ENCODE results near the gene CDH4. TPM values are rescaled to one million over a fixed set of nuclear protein-coding genes. Genes with fewer than 3 reads are reported as not detected.

The CDH4 gene
- total and polyA plus RNA-seq, 2 donors from 2014 or later, result 1.1 TPM; not detected in 1

DNA sequence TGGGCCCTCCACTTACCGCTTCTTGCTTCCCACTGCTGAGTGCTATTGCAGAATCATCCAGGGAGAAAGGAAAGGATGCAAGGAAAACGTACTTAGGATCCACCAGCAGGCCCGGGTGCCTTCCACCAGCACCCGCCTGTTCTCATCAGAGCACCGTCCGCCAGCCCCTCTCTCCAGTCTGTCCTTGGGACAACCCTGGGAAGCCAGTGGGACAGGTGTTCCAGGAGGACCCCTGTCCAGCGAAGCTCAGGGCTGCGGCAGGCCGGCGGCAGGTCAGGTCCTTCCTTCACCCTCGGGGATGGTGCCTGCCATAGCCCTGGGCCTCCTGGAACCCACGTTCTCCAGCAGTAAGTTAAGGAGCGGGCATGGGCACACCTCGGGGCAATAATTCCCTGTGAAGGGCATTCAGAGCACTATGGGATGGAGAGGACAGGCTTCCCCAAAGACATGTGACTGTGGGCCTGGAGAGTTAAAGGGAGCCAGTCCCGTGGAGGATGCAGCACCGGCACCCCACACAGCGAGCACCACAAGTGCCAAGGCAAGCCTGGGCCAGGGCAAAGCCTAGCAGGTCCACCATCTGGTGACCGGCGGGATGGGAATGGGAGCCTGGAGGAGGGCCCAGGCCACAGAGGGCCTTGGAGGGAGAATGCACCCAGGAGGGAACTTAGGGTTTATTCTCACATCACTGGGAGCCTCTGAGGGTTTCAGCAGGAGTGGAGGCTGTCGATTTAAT is 416.9 kb downstream of the CDH4 start:
- no peak overlapping the region for H3K4me3 ChIP-seq (ENCODE audit: low read length in 3 of 3)
- no peaks in the 10 kb centered on the region for H3K36me3 ChIP-seq (ENCODE audit: control insufficient read depth in 2 of 3, insufficient read depth in 3 of 3, low read length in 3 of 3)
- H3K9ac ChIP-seq (ENCODE audit: low read length in 3 of 3), result no peak overlapping the region
- no peak for DNase-seq
- no peak overlapping the region for H3K27ac ChIP-seq (ENCODE audit: low read depth in 2 of 2, low read length in 2 of 2)
- intact Hi-C loops (cut with DNase I), result no loop called here
- H3K27me3 ChIP-seq (ENCODE audit: control insufficient read depth, insufficient read depth, low read length), result no peaks in the 10 kb centered on the region
- TF ChIP-seq, protein P1, sequence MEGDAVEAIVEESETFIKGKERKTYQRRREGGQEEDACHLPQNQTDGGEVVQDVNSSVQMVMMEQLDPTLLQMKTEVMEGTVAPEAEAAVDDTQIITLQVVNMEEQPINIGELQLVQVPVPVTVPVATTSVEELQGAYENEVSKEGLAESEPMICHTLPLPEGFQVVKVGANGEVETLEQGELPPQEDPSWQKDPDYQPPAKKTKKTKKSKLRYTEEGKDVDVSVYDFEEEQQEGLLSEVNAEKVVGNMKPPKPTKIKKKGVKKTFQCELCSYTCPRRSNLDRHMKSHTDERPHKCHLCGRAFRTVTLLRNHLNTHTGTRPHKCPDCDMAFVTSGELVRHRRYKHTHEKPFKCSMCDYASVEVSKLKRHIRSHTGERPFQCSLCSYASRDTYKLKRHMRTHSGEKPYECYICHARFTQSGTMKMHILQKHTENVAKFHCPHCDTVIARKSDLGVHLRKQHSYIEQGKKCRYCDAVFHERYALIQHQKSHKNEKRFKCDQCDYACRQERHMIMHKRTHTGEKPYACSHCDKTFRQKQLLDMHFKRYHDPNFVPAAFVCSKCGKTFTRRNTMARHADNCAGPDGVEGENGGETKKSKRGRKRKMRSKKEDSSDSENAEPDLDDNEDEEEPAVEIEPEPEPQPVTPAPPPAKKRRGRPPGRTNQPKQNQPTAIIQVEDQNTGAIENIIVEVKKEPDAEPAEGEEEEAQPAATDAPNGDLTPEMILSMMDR (IDR thresholded peaks at IDR 0.05; ENCODE audit: borderline replicate concordance, extremely low read depth, insufficient read depth), result no peak
- H3K4me1 ChIP-seq (ENCODE audit: control insufficient read depth in 2 of 3, insufficient read depth in 2 of 3, low read depth in 1 of 3, low read length in 3 of 3), result no peaks in the 10 kb centered on the region
- no peaks in the 10 kb centered on the region for H3K9me3 ChIP-seq (ENCODE audit: control insufficient read depth in 2 of 3, insufficient read depth in 1 of 3, low read length in 3 of 3)
- FAIRE-seq, result no peak

DNA sequence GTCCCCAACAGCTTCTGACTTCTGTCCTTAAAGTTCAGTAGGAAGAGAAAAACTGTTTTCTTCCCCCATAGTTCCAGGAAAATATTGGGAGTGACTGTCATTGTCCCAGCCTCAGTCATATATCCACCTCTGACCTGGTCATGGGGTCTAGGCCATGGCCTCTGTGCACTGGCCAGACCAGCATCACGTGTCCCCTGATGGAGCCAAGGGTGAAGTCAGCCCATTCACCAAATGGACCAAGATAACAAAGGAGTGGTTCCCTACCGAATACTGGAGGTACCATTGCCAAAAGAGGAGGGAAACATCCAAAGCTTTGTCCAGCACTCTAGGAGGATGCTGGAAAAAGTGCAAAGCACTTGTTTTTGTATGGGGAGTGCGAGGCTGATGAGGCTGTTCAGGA is 418.2 kb downstream of the CDH4 start:
- H3K4me1 ChIP-seq (ENCODE audit: control insufficient read depth in 2 of 3, insufficient read depth in 2 of 3, low read depth in 1 of 3, low read length in 3 of 3), result no peaks in the 10 kb centered on the region
- no peak overlapping the region for H3K27ac ChIP-seq (ENCODE audit: low read depth in 2 of 2, low read length in 2 of 2)
- H3K36me3 ChIP-seq (ENCODE audit: control insufficient read depth in 2 of 3, insufficient read depth in 3 of 3, low read length in 3 of 3), result no peaks in the 10 kb centered on the region
- TF ChIP-seq, protein P1 (IDR thresholded peaks at IDR 0.05; ENCODE audit: borderline replicate concordance, extremely low read depth, insufficient read depth), result no peak
- FAIRE-seq (no peak), DNase-seq (no peak)
- no peaks in the 10 kb centered on the region for H3K9me3 ChIP-seq (ENCODE audit: control insufficient read depth in 2 of 3, insufficient read depth in 1 of 3, low read length in 3 of 3)
- intact Hi-C loops (cut with DNase I), result no loop called here
- no peak overlapping the region for H3K4me3 ChIP-seq (ENCODE audit: low read length in 3 of 3)
- no peaks in the 10 kb centered on the region for H3K27me3 ChIP-seq (ENCODE audit: control insufficient read depth, insufficient read depth, low read length)
- no peak overlapping the region for H3K9ac ChIP-seq (ENCODE audit: low read length in 3 of 3)

DNA sequence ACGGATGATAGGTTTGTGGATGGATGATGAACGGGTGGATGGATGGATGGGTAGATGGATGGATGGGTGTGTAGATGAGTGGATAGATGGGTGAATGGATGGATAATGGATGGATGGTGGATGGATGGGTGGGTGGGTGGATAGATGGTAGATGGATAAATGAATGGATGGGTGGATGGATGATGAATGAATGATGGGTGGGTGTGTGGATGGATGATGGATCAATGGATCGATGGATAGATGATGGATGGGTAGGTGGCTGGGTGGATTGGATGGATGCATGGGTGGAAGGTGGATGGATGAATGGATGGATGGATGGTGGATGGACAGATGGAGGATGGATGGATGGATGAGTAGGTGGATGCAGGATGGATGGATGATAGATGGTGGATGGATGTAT is 419.5 kb downstream of the CDH4 start:
- no peaks in the 10 kb centered on the region for H3K27me3 ChIP-seq (ENCODE audit: control insufficient read depth, insufficient read depth, low read length)
- TF ChIP-seq, protein P1 (IDR thresholded peaks at IDR 0.05; ENCODE audit: borderline replicate concordance, extremely low read depth, insufficient read depth), result no peak
- no peaks in the 10 kb centered on the region for H3K9me3 ChIP-seq (ENCODE audit: control insufficient read depth in 2 of 3, insufficient read depth in 1 of 3, low read length in 3 of 3)
- H3K9ac ChIP-seq (ENCODE audit: low read length in 3 of 3), result no peak overlapping the region
- H3K4me3 ChIP-seq (ENCODE audit: low read length in 3 of 3), result no peak overlapping the region
- no peaks in the 10 kb centered on the region for H3K36me3 ChIP-seq (ENCODE audit: control insufficient read depth in 2 of 3, insufficient read depth in 3 of 3, low read length in 3 of 3)
- intact Hi-C loops (cut with DNase I), result no loop called here
- H3K4me1 ChIP-seq (ENCODE audit: control insufficient read depth in 2 of 3, insufficient read depth in 2 of 3, low read depth in 1 of 3, low read length in 3 of 3), result no peaks in the 10 kb centered on the region
- H3K27ac ChIP-seq (ENCODE audit: low read depth in 2 of 2, low read length in 2 of 2), result no peak overlapping the region
- DNase-seq (no peak), FAIRE-seq (no peak)

All from kidney (tissue), 14 donors.